Body of pancreas (tissue), 4 donors: ENCODE results near the gene MBD1.

ENCODE experiments used
- CTCF ChIP-seq, 7 experiments: fragments of 450-650 bp in 4 of 7; fragments of 200-600 bp in 3 of 7; sonication (generic) in 3 of 7; IDR thresholded peaks; one replicate each; pipeline ENCODE4 v1.5.1; 2016 to 2019; ENCODE audit warnings: antibody characterized with exemption in 7 of 7
- POLR2A ChIP-seq, 3 donors: fragments of 450-650 bp; IDR thresholded peaks; one replicate each; pipeline ENCODE4 v1.6.1; 2016; ENCODE audit warnings: antibody characterized with exemption in 3 of 3, mild to moderate bottlenecking in 2 of 3

- TF ChIP-seq CTCF (IDR thresholded peaks at IDR 0.05) (no peak), POLR2A (IDR thresholded peaks at IDR 0.05) (no peak)
Observed at GRCh38 chr18:50289108-50289443, 7.8 kb upstream of the MBD1 start.
